Neutrophil (primary cell): ENCODE measurements around the gene SLC39A13.

ENCODE experiments used
- H3K27ac ChIP-seq: fragments of 200-600 bp; sonication (generic); 2 replicates; pipeline ENCODE4 v1.5.1; 2016; ENCODE audit warnings: mild to moderate bottlenecking, moderate library complexity
- H3K27me3 ChIP-seq: fragments of 200-600 bp; sonication (generic); 2 replicates; pipeline ENCODE4 v1.6.0; 2016; ENCODE audit warnings: mild to moderate bottlenecking
- H3K36me3 ChIP-seq: fragments of 200-600 bp; sonication (generic); 2 replicates; pipeline ENCODE4 v1.5.1; 2017
- H3K4me1 ChIP-seq, 2 experiments: fragments of 200-600 bp in 1 of 2; sonication (generic) in 1 of 2; 1 replicate in 1 of 2; 2 replicates in 1 of 2; pipeline versions ENCODE4 v1.5.1 to v1.6.1; 2013 to 2016; ENCODE audit warnings: low read depth in 1 of 2, low read length in 1 of 2, mild to moderate bottlenecking in 1 of 2, moderate library complexity in 1 of 2; ENCODE audit not compliant: control insufficient read depth in 1 of 2, insufficient read depth in 1 of 2
- H3K4me3 ChIP-seq, 2 experiments: fragments of 200-600 bp in 1 of 2; sonication (generic) in 1 of 2; 1 replicate in 1 of 2; 2 replicates in 1 of 2; pipeline ENCODE4 v1.5.1; 2013 to 2016; ENCODE audit warnings: low read depth in 1 of 2, low read length in 1 of 2, mild to moderate bottlenecking in 1 of 2, moderate library complexity in 1 of 2
- H3K9me3 ChIP-seq: fragments of 200-600 bp; sonication (generic); 2 replicates; pipeline ENCODE4 v1.5.1; 2016
- CTCF ChIP-seq: fragments of 200-600 bp; sonication (generic); IDR thresholded peaks from 2 replicates; pipeline ENCODE4 v1.5.1; 2016; ENCODE audit warnings: antibody characterized with exemption

Gene SLC39A13

GRCh38 chr11:47415949-47416472, 7.6 kb downstream of the SLC39A13 start:
- Histone ChIP-seq H3K4me1 (peaks cover 0 to 6% of the 10 kb centered on the region in 2 experiments), H3K9me3 (no peaks in the 10 kb centered on the region), H3K27ac (no peak overlapping the region), H3K27me3 (no peaks in the 10 kb centered on the region), H3K36me3 (peaks cover 70% of the 10 kb centered on the region), H3K4me3 (no peak overlapping the region)
- TF ChIP-seq CTCF, result no peak

GRCh38 chr11:47417712-47418111, 9.3 kb downstream of the SLC39A13 start:
- Histone ChIP-seq H3K36me3 (peaks cover 76% of the 10 kb centered on the region), H3K4me1 (no peaks in the 10 kb centered on the region), H3K27ac (no peak overlapping the region), H3K4me3 (no peak overlapping the region), H3K27me3 (no peaks in the 10 kb centered on the region), H3K9me3 (no peaks in the 10 kb centered on the region)
- no peak for TF ChIP-seq CTCF

- no peak overlapping the region for H3K27ac ChIP-seq
Measured at GRCh38 chr11:47418454-47419259, 10.3 kb downstream of the SLC39A13 start.

GRCh38 chr11:47425611-47426010, 17.2 kb downstream of the SLC39A13 start:
- Histone ChIP-seq H3K27me3 (no peaks in the 10 kb centered on the region), H3K4me3 (peak overlapping the region; percentile 79 to 80), H3K4me1 (peaks cover 19 to 21% of the 10 kb centered on the region in 2 experiments), H3K9me3 (no peaks in the 10 kb centered on the region), H3K36me3 (peaks cover 23% of the 10 kb centered on the region), H3K27ac (peak overlapping the region; percentile 79)
- TF ChIP-seq CTCF, result no peak

More at GRCh38 chr11:47418454-47419259, 10.3 kb downstream of the SLC39A13 start:
- Histone ChIP-seq H3K27me3 (no peaks in the 10 kb centered on the region), H3K4me3 (no peak overlapping the region), H3K9me3 (no peaks in the 10 kb centered on the region), H3K36me3 (peaks cover 76% of the 10 kb centered on the region), H3K4me1 (no peaks in the 10 kb centered on the region)
- TF ChIP-seq CTCF, result no peak

GRCh38 chr11:47426062-47426956, 17.9 kb downstream of the SLC39A13 start, which contains the start of gene PSMC3:
TSS of gene PSMC3 (minus strand) at chr11:47426439. CDS start at chr11:47426279, 160 bp downstream.
- Histone ChIP-seq H3K4me3 (peak within 1 kb of the TSS; percentile 79 to 80), H3K27me3 (no peaks in the 10 kb centered on the region), H3K4me1 (peaks cover 19 to 21% of the 10 kb centered on the region in 2 experiments), H3K27ac (peak within 1 kb of the TSS; percentile 79), H3K9me3 (no peaks in the 10 kb centered on the region), H3K36me3 (peaks cover 20% of the 10 kb centered on the region)
- peak; percentile 28 for TF ChIP-seq CTCF
